ENCODE results near the gene CRYBG1.
"Not testable (repeated sequence)": the region's sequence is repeated elsewhere in the genome, so short reads cannot be mapped to it uniquely, and the experiment has no call there.

The CRYBG1 gene

GRCh38 chr6:106581468-106581867 is 221.0 kb downstream of the CRYBG1 start:
- DNase-seq (ENCODE audit: low spot score) (no peak), FAIRE-seq (no peak)

DNA sequence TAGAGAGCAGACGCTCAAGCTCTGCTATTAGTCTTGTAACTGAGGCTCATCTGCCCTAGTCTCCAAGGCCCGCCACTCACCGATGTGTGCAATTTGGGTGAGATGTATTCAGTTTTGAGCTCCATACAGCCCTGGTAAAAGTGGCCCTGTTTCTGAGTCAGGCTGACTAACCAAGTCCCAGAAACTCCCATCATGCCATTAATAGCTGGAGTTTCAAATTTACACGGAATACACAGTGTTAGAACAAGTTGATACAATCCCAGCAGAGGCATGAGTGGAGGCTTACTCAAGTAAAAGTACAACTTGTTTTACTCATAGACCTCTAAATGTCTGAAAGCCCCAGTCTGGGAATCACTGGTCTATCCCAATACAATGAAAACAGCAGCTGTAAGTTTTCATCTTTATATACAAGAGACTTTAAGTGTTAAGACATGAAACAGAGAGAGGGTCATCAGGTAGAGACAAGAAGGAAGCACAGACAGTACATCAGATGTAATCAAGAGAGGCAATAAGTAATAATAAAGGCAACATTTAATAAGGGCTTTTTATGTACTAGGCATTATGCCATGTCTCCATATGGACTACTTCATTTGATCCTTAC is 226.4 kb downstream of the CRYBG1 start:
- FAIRE-seq (no peak), DNase-seq (ENCODE audit: low spot score) (no peak)

DNA sequence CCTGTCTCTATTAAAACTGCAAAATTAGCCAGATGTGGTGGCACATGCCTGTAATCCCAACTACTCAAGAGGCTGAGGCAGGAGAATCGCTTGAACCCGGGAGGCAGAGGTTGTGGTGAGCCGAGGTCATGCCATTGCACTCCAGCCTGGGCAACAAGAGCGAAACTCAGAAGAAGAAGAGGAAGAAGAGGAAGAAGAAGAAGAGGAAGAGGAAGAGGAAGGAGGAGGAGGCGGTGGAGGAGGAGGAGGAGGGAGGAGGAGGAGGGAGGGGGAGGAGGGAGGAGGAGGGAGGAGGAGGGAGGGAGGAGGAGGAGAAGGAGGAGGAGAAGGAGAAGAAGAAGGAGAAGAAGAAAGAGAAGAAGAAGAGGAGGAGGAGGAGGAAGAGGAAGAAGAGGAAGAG is 228.4 kb downstream of the CRYBG1 start:
- FAIRE-seq; DNase-seq (ENCODE audit: low spot score): not testable (repeated sequence)

GRCh38 chr6:106591111-106591825 is 230.8 kb downstream of the CRYBG1 start:
- DNase-seq (ENCODE audit: low spot score) (no peak), FAIRE-seq (no peak)

GRCh38 chr6:106599440-106599839 is 238.9 kb downstream of the CRYBG1 start:
- DNase-seq (ENCODE audit: low spot score) (no peak), FAIRE-seq (no peak)

DNA sequence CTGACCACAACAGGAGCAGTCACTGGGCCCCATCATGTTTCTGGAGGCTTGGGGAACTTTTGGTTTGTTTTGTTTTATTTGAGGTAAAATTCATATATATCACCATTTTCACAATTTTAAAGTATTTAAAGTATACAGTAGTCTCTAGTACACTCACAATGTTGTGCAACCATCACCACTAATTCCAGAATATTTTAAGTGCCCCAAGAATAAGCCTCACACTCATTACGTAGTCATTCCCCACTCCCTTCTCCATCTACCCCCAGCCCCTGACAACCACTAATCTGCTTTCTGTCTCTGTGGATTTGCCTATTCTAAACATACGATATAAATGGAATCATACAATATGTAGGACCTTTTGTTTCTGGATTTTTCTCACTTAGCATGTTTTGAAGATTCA is 239.8 kb downstream of the CRYBG1 start:
- FAIRE-seq (no peak), DNase-seq (ENCODE audit: low spot score) (no peak)

- FAIRE-seq, result no peak
Measured at GRCh38 chr6:106608080-106608668, 247.7 kb downstream of the CRYBG1 start.

DNA sequence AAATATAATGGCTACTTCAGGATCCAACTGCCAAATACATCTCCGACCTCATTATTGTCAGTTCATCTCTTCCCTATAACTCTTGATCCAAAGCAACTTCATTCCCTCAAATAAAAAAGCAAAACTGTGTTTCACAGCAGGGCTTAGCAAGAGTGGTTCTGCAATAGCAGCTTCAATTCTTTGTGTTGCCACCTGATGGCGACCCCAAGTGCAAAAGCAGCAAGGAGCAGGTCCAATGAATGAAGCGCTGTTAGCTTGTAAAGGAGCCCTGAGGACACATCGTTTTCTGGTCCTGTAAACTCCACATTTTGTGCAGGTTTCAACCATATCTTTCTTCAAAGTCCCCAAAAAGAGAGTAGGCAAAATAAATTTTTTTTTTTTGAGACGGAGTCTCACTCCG is 249.2 kb downstream of the CRYBG1 start:
- DNase-seq (ENCODE audit: low spot score) (peak; percentile 4), FAIRE-seq (no peak)

More at GRCh38 chr6:106608080-106608668, 247.7 kb downstream of the CRYBG1 start:
- DNase-seq (ENCODE audit: low spot score), result peak; percentile 17

DNA sequence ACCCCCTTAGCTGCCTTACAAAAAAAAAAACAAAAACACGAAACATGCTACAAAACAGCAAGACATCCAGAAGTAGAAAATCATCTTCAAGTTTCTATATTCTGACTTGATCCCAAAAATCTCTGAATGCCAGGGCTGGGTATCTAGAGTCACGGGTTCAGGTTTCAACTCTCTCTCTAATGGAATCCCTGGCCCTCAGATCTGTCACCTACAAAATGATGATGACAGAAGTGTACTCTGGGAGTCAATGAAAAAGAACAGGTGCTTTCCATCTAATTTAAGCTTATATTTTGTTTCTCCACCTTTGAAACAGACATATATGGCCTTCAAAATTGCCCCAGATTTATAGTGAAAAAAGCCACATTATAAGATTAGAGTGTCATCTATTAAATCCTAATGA is 250.5 kb downstream of the CRYBG1 start:
- FAIRE-seq (no peak), DNase-seq (ENCODE audit: low spot score) (no peak)

DNA sequence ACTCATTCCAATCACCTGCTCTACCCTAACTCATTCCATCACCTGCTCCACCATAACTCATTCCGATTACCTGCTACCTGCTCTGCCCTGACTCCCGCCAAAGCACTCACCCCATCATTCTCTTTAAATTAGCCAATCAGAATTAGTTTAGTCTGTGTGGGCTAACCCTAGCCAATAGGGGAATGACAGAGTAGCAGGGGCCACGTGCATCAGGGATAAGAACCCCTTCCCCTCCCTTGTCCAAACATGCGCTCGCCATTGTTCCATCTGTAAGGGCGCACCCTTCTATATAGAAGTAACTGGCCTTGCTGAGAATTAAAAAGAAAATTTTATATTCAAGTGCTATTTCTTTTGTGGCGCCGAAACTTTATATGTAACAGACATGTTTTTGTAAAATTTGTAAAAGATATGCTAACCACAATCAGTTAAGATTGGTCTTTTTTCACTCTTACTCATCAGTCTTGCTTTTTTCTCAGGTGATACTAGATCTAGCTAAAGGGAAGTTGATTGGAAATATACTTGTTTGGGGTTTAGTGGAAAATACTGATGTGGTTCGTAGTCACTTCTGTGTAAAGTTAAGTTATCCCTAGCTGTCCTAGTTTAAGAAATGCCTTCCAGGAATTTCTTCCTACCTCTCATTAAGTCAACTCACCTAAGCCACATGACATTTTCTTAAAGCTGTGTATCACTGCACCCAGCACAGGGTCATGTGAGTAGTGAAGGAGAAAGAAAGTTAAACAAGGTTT is 252.3 kb downstream of the CRYBG1 start:
- DNase-seq (ENCODE audit: low spot score) (no peak), FAIRE-seq (no peak)

GRCh38 chr6:106613590-106613989 is 253.1 kb downstream of the CRYBG1 start:
- DNase-seq (ENCODE audit: low spot score), result no peak
- FAIRE-seq, result no peak

DNA sequence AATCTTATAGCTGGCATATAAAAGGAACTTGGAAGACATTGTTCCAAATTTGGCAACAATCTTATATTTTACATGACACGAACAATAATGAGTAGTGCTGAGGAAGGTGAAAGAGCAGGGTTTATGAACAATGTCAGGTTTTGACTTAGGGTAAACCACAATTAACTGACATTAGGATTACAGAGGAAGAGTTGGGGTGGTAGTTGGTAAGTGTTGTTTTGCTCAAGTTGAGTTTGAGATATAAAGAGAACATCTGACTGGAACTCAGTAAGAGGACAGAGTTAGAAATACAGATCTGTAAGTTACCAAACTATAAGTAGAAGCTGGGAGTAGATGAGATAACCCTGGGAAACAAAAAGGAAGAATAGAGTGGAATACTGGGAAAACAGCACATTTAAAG is 253.6 kb downstream of the CRYBG1 start:
- DNase-seq (ENCODE audit: low spot score) (no peak), FAIRE-seq (no peak)

- DNase-seq (ENCODE audit: low spot score), result no peak
- no peak for FAIRE-seq
Measured at GRCh38 chr6:106614592-106615257, 254.2 kb downstream of the CRYBG1 start.

GRCh38 chr6:106617302-106617701 is 256.8 kb downstream of the CRYBG1 start:
- FAIRE-seq (no peak), DNase-seq (ENCODE audit: low spot score) (no peak)

DNA sequence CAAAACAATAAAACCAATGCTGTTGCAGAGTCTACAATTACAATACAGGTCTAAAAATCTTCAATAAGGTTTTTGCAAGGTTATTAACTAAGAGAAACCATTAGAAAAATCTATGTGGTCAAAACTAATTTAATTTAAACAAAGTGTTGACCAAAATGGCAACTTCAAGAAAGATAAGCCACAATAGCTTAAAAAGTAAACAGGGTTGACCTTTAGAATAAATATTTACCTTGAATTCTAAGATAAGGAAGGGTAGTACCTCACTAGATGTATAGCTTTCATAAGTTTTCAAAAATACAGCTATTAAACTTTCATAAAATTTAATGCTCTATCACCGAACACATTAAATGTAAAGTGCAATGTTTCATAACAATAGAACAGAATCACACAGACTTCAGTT is 257.3 kb downstream of the CRYBG1 start:
- FAIRE-seq, result no peak
- DNase-seq (ENCODE audit: low spot score), result no peak

DNA sequence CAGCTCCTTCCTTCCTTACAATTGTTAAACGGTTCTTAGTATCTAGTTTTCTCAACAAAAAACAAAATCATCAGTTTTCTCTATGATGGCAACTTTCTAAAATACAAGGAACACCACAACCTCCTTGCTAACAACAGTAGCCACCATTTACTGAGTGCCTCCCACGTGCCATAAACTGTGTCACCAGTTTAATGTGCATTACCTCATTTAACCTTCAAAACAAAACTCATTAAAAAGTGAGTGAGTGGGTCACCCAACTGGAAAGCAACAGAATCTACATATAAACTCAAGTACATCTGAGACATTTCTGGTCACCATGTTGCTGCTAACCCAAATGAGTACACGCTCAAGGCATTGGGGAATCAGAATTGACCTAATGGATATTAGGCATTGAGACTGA is 257.8 kb downstream of the CRYBG1 start:
- no peak for DNase-seq (ENCODE audit: low spot score)
- FAIRE-seq, result no peak

DNA sequence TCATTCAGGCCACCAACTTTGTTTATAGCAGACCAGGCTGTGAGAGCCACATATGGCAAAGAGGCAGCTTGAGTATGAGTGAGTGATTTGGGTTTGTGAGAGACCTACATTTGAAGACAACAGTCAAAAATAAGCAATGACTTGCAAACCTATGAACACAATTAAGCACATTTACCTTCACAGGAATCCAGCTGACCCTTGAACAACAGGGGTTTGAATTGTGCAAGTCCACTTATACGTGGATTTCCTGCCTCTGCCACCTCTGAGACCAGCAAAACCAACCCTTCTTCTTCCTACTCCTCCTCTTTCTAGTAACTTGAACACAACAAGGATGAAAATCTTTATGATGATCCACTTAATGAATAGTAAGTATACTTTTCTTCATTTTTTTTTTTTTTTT is 258.7 kb downstream of the CRYBG1 start:
- no peak for FAIRE-seq
- DNase-seq (ENCODE audit: low spot score), result no peak

- no peak for DNase-seq (ENCODE audit: low spot score)
- no peak for FAIRE-seq
Measured at GRCh38 chr6:106620931-106621672, 260.6 kb downstream of the CRYBG1 start.

Measured in urothelium cell line (cell line).